Measurements from ENCODE around the gene AGXT.

- TF ChIP-seq CTCF (IDR thresholded peaks at IDR 0.05; ENCODE audit: low read depth, low read length) = no peak
- TF ChIP-seq EZH2phosphoT487 (IDR thresholded peaks at IDR 0.05; ENCODE audit: low read depth) = no peak
Measured at GRCh38 chr2:240906141-240906910, 37.7 kb downstream of the AGXT start, which contains the start of gene CROCC2.
